HepG2 (cell line): Measurements from ENCODE around the gene DNASE1L2. TPM values are rescaled to one million over a fixed set of nuclear protein-coding genes. Genes with fewer than 3 reads are reported as not detected.
A peak's percentile ranks its signal among the peaks of the same experiment; 100 is the strongest.

ENCODE experiments used
- ATAC-seq: fragments of 200-7000 bp; cut with Tn5 transposase; 3 replicates; pipeline ENCODE4 v1.9.1; 2020; ENCODE audit warnings: mild to moderate bottlenecking, moderate library complexity
- BruUV-seq: library from RNA; stranded (reverse); fragments of 400-500 nt; replicated peaks from 2 replicates; lab custom pipeline; 2021; lab: Mats Ljungman, UMichigan
- CTCF ChIA-PET: fragments of 300-600 bp; formaldehyde crosslinking; extraction: SDS; loops from one replicate; lab custom pipeline; 2021; ENCODE audit warnings: low total read pairs, inconsistent platforms, low intra/inter-chr PET ratio; lab: Yijun Ruan, JAX
- POLR2A ChIA-PET: fragments of 350-600 bp; sonication (Branson Sonifier 250); formaldehyde crosslinking; loops from one replicate; lab custom pipeline; 2020; ENCODE audit warnings: antibody characterized with exemption, inconsistent platforms; lab: Yijun Ruan, JAX
- DNase-seq: peaks from one replicate; pipeline ENCODE4 v3.0.0-alpha.2; 2015; ENCODE audit warnings: low spot score
- FAIRE-seq: peaks from 3 replicates; lab custom pipeline; 2011; peaks lifted over from hg19 to GRCh38; lab: Jason Lieb, UNC
- H2AFZ ChIP-seq: one replicate; pipeline ENCODE4 v1.6.1; 2011; ENCODE audit warnings: low read length, inconsistent platforms
- H3K27ac ChIP-seq: fragments of 300-600 bp; 3 replicates; pipeline ENCODE4 v1.8.0; 2011; ENCODE audit warnings: mixed run types, mild to moderate bottlenecking, mixed read lengths, low read length, inconsistent platforms; ENCODE audit not compliant: insufficient read depth; ENCODE audit errors: extremely low read length
- H3K27me3 ChIP-seq, 2 experiments: fragments of 200-600 bp in 1 of 2; 2 replicates in 1 of 2; 3 replicates in 1 of 2; pipeline versions ENCODE4 v1.6.0 to v1.8.0; 2011; ENCODE audit warnings: low read length in 2 of 2, mild to moderate bottlenecking in 2 of 2, moderate library complexity in 2 of 2, inconsistent platforms in 1 of 2; ENCODE audit not compliant: insufficient read depth in 2 of 2, control insufficient read depth in 1 of 2
- H3K36me3 ChIP-seq, 2 experiments: fragments of 200-600 bp in 1 of 2; replicated peaks in 1 of 2; 2 replicates in 1 of 2; 3 replicates in 1 of 2; pipeline versions ENCODE4 v1.5.1 to v1.8.0; 2011; ENCODE audit warnings: low read length in 2 of 2, inconsistent platforms in 1 of 2; ENCODE audit not compliant: insufficient read depth in 2 of 2, control insufficient read depth in 1 of 2
- H3K4me1 ChIP-seq: 2 replicates; pipeline ENCODE4 v1.5.1; 2012; ENCODE audit warnings: low read length, inconsistent platforms; ENCODE audit not compliant: insufficient read depth
- H3K4me2 ChIP-seq: 2 replicates; pipeline ENCODE4 v1.6.0; 2011; ENCODE audit warnings: low read depth, low read length, inconsistent platforms
- H3K4me3 ChIP-seq, 3 experiments: fragments of 200-600 bp in 1 of 3; sonication (generic), shearing (Covaris generic) in 1 of 3; replicated peaks in 1 of 3; 2 replicates each; pipeline ENCODE4 v1.5.1; 2011 to 2016; ENCODE audit warnings: low read length in 3 of 3, inconsistent platforms in 2 of 3, low read depth in 2 of 3, mild to moderate bottlenecking in 2 of 3, control low read depth in 1 of 3, mixed read lengths in 1 of 3; ENCODE audit not compliant: insufficient read depth in 1 of 3
- H3K79me2 ChIP-seq: one replicate; pipeline ENCODE4 v1.6.1; 2011; ENCODE audit warnings: low read length, inconsistent platforms; ENCODE audit not compliant: insufficient read depth
- H3K9ac ChIP-seq: 2 replicates; pipeline ENCODE4 v1.6.0; 2011; ENCODE audit warnings: mild to moderate bottlenecking, low read depth, low read length, inconsistent platforms; ENCODE audit not compliant: insufficient read depth
- H3K9me3 ChIP-seq: 2 replicates; pipeline ENCODE4 v1.5.1; 2012; ENCODE audit warnings: mild to moderate bottlenecking, low read length
- H4K20me1 ChIP-seq: 2 replicates; pipeline ENCODE4 v1.6.0; 2011; ENCODE audit warnings: inconsistent platforms, mild to moderate bottlenecking, low read length, moderate library complexity; ENCODE audit not compliant: insufficient read depth
- AGO2 ChIP-seq: fragments of 200-400 bp; formaldehyde crosslinking; optimal IDR thresholded peaks from 2 replicates; pipeline ENCODE3; 2017; ENCODE audit warnings: mild to moderate bottlenecking, low read depth, low read length, moderate library complexity
- CBX2 ChIP-seq, 2 experiments: fragments of 200-600 bp in 1 of 2; sonication (generic); formaldehyde crosslinking in 1 of 2; IDR thresholded peaks; 2 replicates each; pipeline versions ENCODE4 v1.7.0 to v1.8.1; 2018 to 2022; ENCODE audit warnings: low read depth in 2 of 2, low read length in 1 of 2, mild to moderate bottlenecking in 1 of 2, missing genetic modification reagents in 1 of 2
- ERF ChIP-seq: IDR thresholded peaks from 2 replicates; pipeline ENCODE4 v1.6.1; 2018; ENCODE audit warnings: missing biosample characterization, missing genetic modification reagents
- FOXM1 ChIP-seq: sonication (generic); formaldehyde crosslinking; IDR thresholded peaks from 2 replicates; pipeline ENCODE4 v1.5.0; 2020; ENCODE audit warnings: missing genetic modification reagents
- MIER2 ChIP-seq: IDR thresholded peaks from 2 replicates; pipeline ENCODE4 v1.6.1; 2016; ENCODE audit warnings: missing biosample characterization, missing genetic modification reagents
- RBFOX2 ChIP-seq: fragments of 200-400 bp; formaldehyde crosslinking; IDR thresholded peaks from 2 replicates; pipeline ENCODE4 v1.6.1; 2017; ENCODE audit warnings: low read depth, mild to moderate bottlenecking, low read length
- TCF7L2 ChIP-seq: IDR thresholded peaks from 2 replicates; pipeline ENCODE4 v1.6.1; 2011; ENCODE audit warnings: mild to moderate bottlenecking, low read depth, low read length, moderate library complexity
- ZFP36 ChIP-seq: fragments of 150-350 bp; IDR thresholded peaks from 2 replicates; pipeline ENCODE4 v1.6.1; 2018; ENCODE audit warnings: borderline replicate concordance, low read length, low read depth; ENCODE audit not compliant: partially characterized antibody
- ZNF12 ChIP-seq: sonication (generic); formaldehyde crosslinking; IDR thresholded peaks from 2 replicates; pipeline ENCODE4 v1.5.0; 2020; ENCODE audit warnings: missing genetic modification reagents
- ZNF563 ChIP-seq: sonication (generic); formaldehyde crosslinking; IDR thresholded peaks from 2 replicates; pipeline ENCODE4 v1.8.0; 2022; ENCODE audit warnings: mild to moderate bottlenecking, moderate library complexity, missing genetic modification reagents
- ZNF672 ChIP-seq: sonication (generic); formaldehyde crosslinking; IDR thresholded peaks from 2 replicates; pipeline ENCODE4 v1.8.1; 2022; ENCODE audit warnings: missing genetic modification reagents
- ZNF883 ChIP-seq: sonication (generic); formaldehyde crosslinking; IDR thresholded peaks from 2 replicates; pipeline ENCODE4 v1.5.1; 2020; ENCODE audit warnings: mild to moderate bottlenecking, missing genetic modification reagents; ENCODE audit errors: not compliant biosample characterization
- WGBS: methylation state at CpG from one replicate; pipeline ENCODE4 v1.1.6; 2017; ENCODE audit warnings: low lambda C conversion rate; 5-methylcytosine and 5-hydroxymethylcytosine counted together
- in situ Hi-C: cut with HindIII; loops from 2 replicates; pipeline ENCODE4 v1.10.0; 2017; ENCODE audit warnings: low pct_unique_long_range_greater_than_20kb; ENCODE audit not compliant: extremely low pct_ligation_motif_present
- intact Hi-C: fragments of 100-400 bp; cut with micrococcal nuclease; formaldehyde crosslinking; loops from one replicate; pipeline ENCODE4 v1.10.0; 2022; ENCODE audit not compliant: unreplicated experiment
- polyA plus RNA-seq, 8 experiments: library from polyadenylated mRNA; depleted of rRNA in 3 of 8; stranded (reverse) in 7 of 8; unstranded in 1 of 8; fragments of >200 nt; fragmentation: Illumina TruSeq in 4 of 8; extraction: Trizol in 4 of 8; gene quantifications; 2 replicates each; pipeline versions ENCODE4 v1.2.1 to v1.2.3, GENCODE V29; 2011 to 2016; ENCODE audit warnings: low read depth in 4 of 8, missing spikeins in 1 of 8, mixed read lengths in 1 of 8; ENCODE audit not compliant: insufficient read depth in 1 of 8
- total RNA-seq, 5 experiments: library from RNA; depleted of rRNA; stranded (reverse); fragments of >200 nt; fragmentation: Illumina TruSeq; extraction: Trizol; gene quantifications; 2 replicates each; pipeline ENCODE4 v1.2.3, GENCODE V29; 2016; ENCODE audit warnings: low read depth in 1 of 5

DNASE1L2 gene
- total and polyA plus RNA-seq, 2 of the 13 experiments (the other 11 are each of a cell fraction or from before 2014, with no cell fraction given) = 0.44 to 0.50 TPM

DNA sequence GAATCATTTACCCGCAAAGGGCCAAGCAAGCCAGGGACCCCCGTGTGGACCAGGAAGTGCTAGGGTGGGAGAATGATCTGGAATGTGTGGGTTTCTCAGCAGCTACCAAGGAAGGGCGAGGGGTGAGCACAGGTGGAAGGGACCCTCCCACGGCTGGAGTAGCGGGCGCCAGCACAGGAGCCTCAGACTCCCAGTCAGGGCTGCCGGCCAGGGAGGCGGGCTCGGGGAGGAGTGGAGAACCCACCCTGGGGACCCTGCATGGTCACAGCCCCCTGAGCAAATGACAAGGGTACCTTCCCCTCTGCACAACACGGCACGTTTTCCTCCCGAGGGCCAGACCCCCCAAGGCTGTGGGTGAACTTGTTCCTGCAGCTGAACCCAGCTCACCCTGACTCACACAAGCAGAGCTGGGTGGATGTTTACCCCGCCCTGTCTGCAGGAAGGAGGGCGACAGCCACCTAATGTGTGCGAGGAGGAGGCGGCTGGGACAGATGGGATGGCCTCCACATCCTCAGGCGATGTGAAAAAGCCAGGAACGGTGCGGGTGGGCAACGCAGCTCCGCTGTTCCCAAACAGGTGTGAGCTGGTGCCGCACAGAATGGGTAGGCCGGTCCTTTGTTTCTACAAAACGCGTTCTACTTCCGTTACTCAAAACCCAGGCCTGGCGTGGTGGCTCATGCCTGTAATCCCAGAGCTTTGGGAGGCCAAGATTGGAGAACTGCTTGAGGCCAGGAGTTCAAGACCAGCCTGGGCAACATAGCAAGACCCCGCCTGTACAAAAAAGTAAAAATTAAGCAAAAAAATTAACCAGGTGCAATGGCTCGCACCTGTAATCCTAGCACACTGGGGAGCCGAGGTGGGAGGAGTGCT lies 8.9 kb downstream of the DNASE1L2 start (continued):
- TF ChIP-seq MIER2 (CRISPR knock-in tag) (no peak), FOXM1 (CRISPR knock-in tag) (no peak), ZNF12 (CRISPR knock-in tag) (peak; percentile 62; the same call in 1 of the 2 replicates), ZFP36 (no peak), ZNF883 (CRISPR knock-in tag) (no peak), CBX2 (IDR thresholded peaks at IDR 0.05; ENCODE audit: low read depth, low read length) (no peak), CBX2 (CRISPR knock-in tag; IDR thresholded peaks at IDR 0.05; ENCODE audit: low read depth) (no peak), ERF (no peak), ZNF563 (CRISPR knock-in tag) (no peak), RBFOX2 (peak; percentile 5; the same call in 1 of the 2 replicates)

DNA sequence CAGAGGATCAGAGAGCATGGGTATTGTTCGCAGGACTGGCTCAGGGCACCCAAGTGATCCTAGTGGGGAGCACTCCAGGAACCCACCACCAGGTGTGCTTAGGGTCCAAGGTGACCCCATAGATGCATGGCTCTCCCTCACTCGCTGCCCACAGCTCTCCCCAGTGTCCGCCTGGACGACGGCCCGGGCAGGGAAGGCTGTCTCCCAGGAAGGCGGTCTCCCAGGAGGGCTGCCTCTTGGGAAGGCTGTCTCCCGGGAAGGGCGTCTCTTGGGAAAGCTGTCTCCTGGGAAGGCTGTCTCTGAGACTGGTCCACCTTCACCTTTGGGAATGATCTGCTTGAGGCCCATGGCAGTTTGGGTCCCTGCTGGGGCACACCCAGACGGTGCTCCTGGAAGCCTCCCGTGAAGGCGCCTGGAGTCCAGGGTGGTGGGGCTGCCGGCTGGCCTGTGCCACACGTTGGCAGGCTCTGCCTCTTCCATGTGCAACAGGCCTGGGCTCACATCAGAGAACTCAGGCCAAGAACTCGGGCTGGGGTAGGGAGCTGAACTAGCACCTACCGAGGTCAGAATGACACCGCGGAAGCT lies 10.1 kb downstream of the DNASE1L2 start:
- peaks cover 25 to 43% of the 10 kb centered on the region in 2 experiments; a peak in 4 of 5 replicates for H3K36me3 ChIP-seq
- H4K20me1 ChIP-seq = peaks cover 5% of the 10 kb centered on the region
- FAIRE-seq (no peak), DNase-seq (no peak), ATAC-seq (no peak; the same call in 2 of the 3 replicates)
- peaks cover 11% of the 10 kb centered on the region; the same call in 1 of the 2 replicates for H3K4me1 ChIP-seq
- H2AFZ ChIP-seq = no peak overlapping the region
- H3K27ac ChIP-seq = no peak overlapping the region
- ChIA-PET CTCF (no interaction called here), POLR2A (interaction anchor here (1.9 kb wide), 1 partner anchor 20 kb away, joined by 7 read pairs; no protein-coding TSS in a partner anchor)
- BruUV-seq = no TSS peak
- H3K27me3 ChIP-seq = no peaks in the 10 kb centered on the region; a peak in 1 of 5 replicates
- intact Hi-C loops = no loop called here
- no peak overlapping the region for H3K4me3 ChIP-seq
- H3K9ac ChIP-seq = no peak overlapping the region
- H3K9me3 ChIP-seq = no peaks in the 10 kb centered on the region
- 95% methylated on average over 12 of the region's 18 CpGs for WGBS
- no peak overlapping the region for H3K4me2 ChIP-seq
- peaks cover 23% of the 10 kb centered on the region for H3K79me2 ChIP-seq
- in situ Hi-C loops = no loop called here
- TF ChIP-seq AGO2 = peak; percentile 54
- TF ChIP-seq TCF7L2 = no peak
- no peak for TF ChIP-seq ZNF672 (CRISPR knock-in tag)
